IMR-90 (cell line): ENCODE results near the gene TRUB2. TPM values are rescaled to one million over a fixed set of nuclear protein-coding genes. Genes with fewer than 3 reads are reported as not detected.

Experiments used
- ATAC-seq: fragments of 200-7000 bp; cut with Tn5 transposase; 2 replicates; pipeline ENCODE4 v1.9.1; 2020; ENCODE audit warnings: low read depth, mild to moderate bottlenecking, moderate library complexity
- BruUV-seq: library from RNA; stranded (reverse); fragments of 400-500 nt; replicated peaks from 2 replicates; lab custom pipeline; 2021; lab: Mats Ljungman, UMichigan
- CTCF ChIA-PET: fragments of 300-600 bp; formaldehyde crosslinking; extraction: SDS; loops from one replicate; lab custom pipeline; 2021; ENCODE audit warnings: antibody characterized with exemption; lab: Yijun Ruan, JAX
- POLR2A ChIA-PET: fragments of 300-600 bp; sonication (Branson Sonifier 250); formaldehyde crosslinking; loops from one replicate; lab custom pipeline; 2022; ENCODE audit warnings: antibody characterized with exemption; ENCODE audit not compliant: unreplicated experiment; lab: Charles Lee
- DNase-seq: peaks from one replicate; pipeline ENCODE4 v3.0.0; 2013
- H2AFZ ChIP-seq: replicated peaks from 2 replicates; pipeline ENCODE3; 2013; ENCODE audit warnings: low read length, mild to moderate bottlenecking; ENCODE audit not compliant: poor library complexity
- H2AK5ac ChIP-seq: 2 replicates; pipeline ENCODE4 v1.6.1; 2013; ENCODE audit warnings: low read depth, low read length, inconsistent platforms
- H2AK9ac ChIP-seq: replicated peaks from 2 replicates; pipeline ENCODE3; 2013; ENCODE audit warnings: mild to moderate bottlenecking, low read depth, low read length, moderate library complexity; ENCODE audit not compliant: poor library complexity
- H2BK120ac ChIP-seq: 2 replicates; pipeline ENCODE4 v1.6.1; 2013; ENCODE audit warnings: low read depth, low read length, inconsistent platforms
- H2BK15ac ChIP-seq: 3 replicates; pipeline ENCODE4 v1.6.1; 2013; ENCODE audit warnings: low read depth, low read length, inconsistent platforms
- H2BK20ac ChIP-seq: 2 replicates; pipeline ENCODE4 v1.6.1; 2013; ENCODE audit warnings: low read depth, mild to moderate bottlenecking, inconsistent platforms, low read length, moderate library complexity
- H2BK5ac ChIP-seq: 2 replicates; pipeline ENCODE4 v1.6.1; 2013; ENCODE audit warnings: mild to moderate bottlenecking, low read depth, low read length, inconsistent platforms; ENCODE audit not compliant: poor library complexity, severe bottlenecking
- H3K14ac ChIP-seq: replicated peaks from 2 replicates; pipeline ENCODE4 v1.6.1; 2013; ENCODE audit warnings: low read depth, low read length, inconsistent platforms
- H3K18ac ChIP-seq: 2 replicates; pipeline ENCODE4 v1.6.1; 2013; ENCODE audit warnings: low read depth, low read length, control low read depth
- H3K23ac ChIP-seq: 2 replicates; pipeline ENCODE4 v1.6.1; 2013; ENCODE audit warnings: low read depth, low read length, inconsistent platforms
- H3K27ac ChIP-seq: 2 replicates; pipeline ENCODE4 v1.5.1; 2013; ENCODE audit warnings: mild to moderate bottlenecking, control low read depth, low read length; ENCODE audit not compliant: insufficient read depth
- H3K27me3 ChIP-seq: 2 replicates; pipeline ENCODE4 v1.6.1; 2013; ENCODE audit warnings: low read length; ENCODE audit not compliant: control insufficient read depth, insufficient read depth
- H3K36me3 ChIP-seq: 2 replicates; pipeline ENCODE4 v1.6.1; 2013; ENCODE audit warnings: low read length, mixed read lengths; ENCODE audit not compliant: control insufficient read depth, insufficient read depth
- H3K4ac ChIP-seq: 2 replicates; pipeline ENCODE4 v1.6.1; 2013; ENCODE audit warnings: low read depth, low read length, inconsistent platforms
- H3K4me1 ChIP-seq: 2 replicates; pipeline ENCODE4 v1.6.1; 2013; ENCODE audit warnings: low read length, mixed read lengths; ENCODE audit not compliant: control insufficient read depth, insufficient read depth
- H3K4me2 ChIP-seq: 2 replicates; pipeline ENCODE4 v1.6.1; 2013; ENCODE audit warnings: low read depth, mild to moderate bottlenecking, control low read depth, low read length, moderate library complexity
- H3K4me3 ChIP-seq: 2 replicates; pipeline ENCODE4 v1.5.1; 2013; ENCODE audit warnings: low read depth, mild to moderate bottlenecking, control low read depth, low read length, moderate library complexity; ENCODE audit not compliant: insufficient read depth
- H3K56ac ChIP-seq: 2 replicates; pipeline ENCODE4 v1.6.1; 2013; ENCODE audit warnings: low read length, inconsistent platforms; ENCODE audit not compliant: insufficient read depth; ENCODE audit errors: extremely low read depth
- H3K79me1 ChIP-seq, 2 experiments: 2 replicates each; pipeline ENCODE4 v1.6.1; 2013; ENCODE audit warnings: low read length in 2 of 2, inconsistent platforms in 1 of 2, low read depth in 1 of 2
- H3K9ac ChIP-seq: 2 replicates; pipeline ENCODE4 v1.6.1; 2013; ENCODE audit warnings: low read depth, low read length, control low read depth
- H3K9me1 ChIP-seq: 2 replicates; pipeline ENCODE4 v1.6.1; 2013; ENCODE audit warnings: low read length, inconsistent platforms; ENCODE audit not compliant: insufficient read depth
- H3K9me3 ChIP-seq: 2 replicates; pipeline ENCODE4 v1.6.1; 2013; ENCODE audit warnings: low read length; ENCODE audit not compliant: control insufficient read depth, insufficient read depth
- H4K20me1 ChIP-seq: 2 replicates; pipeline ENCODE4 v1.6.1; 2013; ENCODE audit warnings: low read length, inconsistent platforms; ENCODE audit not compliant: insufficient read depth
- H4K5ac ChIP-seq: 2 replicates; pipeline ENCODE4 v1.6.1; 2013; ENCODE audit warnings: mild to moderate bottlenecking, low read depth, low read length, control low read depth
- H4K8ac ChIP-seq, 2 experiments: 2 replicates each; pipeline ENCODE4 v1.6.1; 2013; ENCODE audit warnings: low read depth in 2 of 2, low read length in 2 of 2, control low read depth in 1 of 2, inconsistent platforms in 1 of 2
- H4K91ac ChIP-seq: 2 replicates; pipeline ENCODE4 v1.6.1; 2013; ENCODE audit warnings: low read depth, low read length, inconsistent platforms; ENCODE audit not compliant: insufficient read depth
- BHLHE40 ChIP-seq: fragments of 150-350 bp; IDR thresholded peaks from 2 replicates; pipeline ENCODE4 v1.6.1; 2016; ENCODE audit warnings: mild to moderate bottlenecking, low read depth, low read length
- MAFK ChIP-seq: IDR thresholded peaks from 2 replicates; pipeline ENCODE4 v1.6.1; 2012; ENCODE audit warnings: low read depth, low read length, improper control_type of control experiment
- POLR2A ChIP-seq: IDR thresholded peaks from 2 replicates; pipeline ENCODE4 v1.6.1; 2012; ENCODE audit warnings: mild to moderate bottlenecking, low read depth, low read length
- WGBS, 2 experiments: methylation state at CpG; one replicate each; pipeline versions ENCODE4 v1.1.5 to v1.1.7; 2013; ENCODE audit warnings: missing lambda C conversion rate in 2 of 2; ENCODE audit not compliant: insufficient read length in 1 of 2; ENCODE audit errors: extremely low coverage in 2 of 2; 5-methylcytosine and 5-hydroxymethylcytosine counted together
- dilution Hi-C: fragments of 300-500 bp; cut with HindIII; formaldehyde crosslinking; loops from one replicate; pipeline ENCODE4 v1.14.3; 2018; ENCODE audit warnings: low sequenced_read_pairs; ENCODE audit not compliant: unreplicated experiment
- in situ Hi-C: fragments of 300-500 bp; cut with MboI; formaldehyde crosslinking; loops from 3 replicates; pipeline ENCODE4 v1.14.3; 2019; ENCODE audit warnings: low sequenced_read_pairs, inconsistent platforms, mixed read lengths
- intact Hi-C: fragments of 100-400 bp; cut with micrococcal nuclease; formaldehyde crosslinking; loops from 2 replicates; pipeline ENCODE4 v1.10.0; 2022
- polyA plus RNA-seq, 3 experiments: library from polyadenylated mRNA; depleted of rRNA; stranded (reverse); fragments of >200 nt; gene quantifications; 2 replicates each; pipeline ENCODE4 v1.2.3, GENCODE V29; 2012; ENCODE audit warnings: low replicate concordance in 1 of 3
- total RNA-seq: library from RNA; depleted of rRNA; stranded (reverse); fragments of >200 nt; gene quantifications from 2 replicates; pipeline ENCODE4 v1.2.3, GENCODE V29; 2012

Gene TRUB2
- total and polyA plus RNA-seq, 2 of the 4 experiments (the other 2 are of a cell fraction) = 18.0 to 21.3 TPM

DNA sequence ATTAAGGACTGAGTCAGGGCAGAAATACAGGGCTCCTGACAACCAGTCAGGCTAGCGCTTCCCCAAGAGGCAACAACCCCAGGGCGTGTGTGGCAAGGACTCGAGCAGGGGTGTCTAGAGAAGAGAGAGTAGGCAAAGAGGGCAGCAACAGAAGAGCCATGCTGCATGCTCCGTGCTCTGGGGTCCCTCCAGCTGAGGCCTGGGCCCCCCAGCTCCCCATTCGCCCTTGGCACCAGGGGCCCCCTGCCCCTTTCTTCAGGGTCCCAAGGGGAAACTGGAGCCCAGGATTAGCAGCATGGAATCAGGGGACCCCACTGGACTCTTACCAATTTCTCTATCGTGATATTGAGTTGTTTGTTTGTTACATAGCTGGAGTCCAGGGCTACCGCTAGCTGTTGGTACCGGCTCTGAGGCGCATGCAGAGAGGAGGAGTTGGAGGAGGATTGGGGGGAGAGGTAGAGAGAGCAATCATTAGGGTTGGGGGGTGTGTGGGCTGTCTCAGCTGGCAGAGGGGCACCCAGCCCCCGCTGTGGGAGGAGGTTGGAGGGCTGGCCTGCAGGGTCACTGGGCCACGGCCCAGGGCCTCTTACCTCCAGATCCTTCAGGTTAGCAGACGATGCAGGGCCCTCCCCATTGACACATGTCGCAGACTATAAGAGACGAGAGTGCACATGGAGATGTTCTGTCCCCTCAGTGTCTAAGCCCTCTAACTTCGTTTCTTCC lies 55.2 kb downstream of the TRUB2 start:
- Histone ChIP-seq H2BK20ac (no peak overlapping the region), H4K5ac (no peak overlapping the region), H4K8ac (no peak overlapping the region), H2AK9ac (no peak overlapping the region), H3K4me3 (no peak overlapping the region), H3K36me3 (peaks cover 73% of the 10 kb centered on the region), H3K27ac (no peak overlapping the region), H3K4me1 (no peaks in the 10 kb centered on the region), H2AK5ac (no peak overlapping the region), H3K18ac (no peak overlapping the region), H4K20me1 (peaks cover 29% of the 10 kb centered on the region), H3K56ac (no peak overlapping the region), H4K91ac (no peak overlapping the region), H2BK15ac (no peak overlapping the region), H3K23ac (no peak overlapping the region), H3K79me1 (peaks cover 22 to 68% of the 10 kb centered on the region in 2 experiments; a peak in 3 of 4 replicates), H3K4ac (no peak overlapping the region), H3K9me1 (peaks cover 18% of the 10 kb centered on the region), H3K9ac (no peak overlapping the region), H3K4me2 (no peak overlapping the region), H3K9me3 (no peaks in the 10 kb centered on the region), H2BK5ac (no peak overlapping the region), H3K14ac (no peak overlapping the region), H3K27me3 (no peaks in the 10 kb centered on the region), H2BK120ac (no peak overlapping the region), H2AFZ (no peak overlapping the region)
- ChIA-PET POLR2A (no interaction called here), CTCF (no interaction called here)
- no TSS peak for BruUV-seq
- no peak for TF ChIP-seq POLR2A
- no peak for TF ChIP-seq MAFK
- no peak for TF ChIP-seq BHLHE40
- in situ Hi-C loops = no loop called here
- 90% methylated on average over 11 of the region's 15 CpGs; no CpG with 5 or more reads in 1 of the 2 experiments for WGBS, 2 experiments
- DNase-seq (no peak), ATAC-seq (no peak)
- dilution Hi-C loops = no loop called here
- intact Hi-C loops = no loop called here
